GM11168 (cell line): ENCODE data around the gene ZNF181.

ENCODE experiments used
- in situ Hi-C: fragments of 300-500 bp; cut with MboI; formaldehyde crosslinking; loops from one replicate; pipeline ENCODE4 v1.12.0; 2022; ENCODE audit warnings: low sequenced_read_pairs; ENCODE audit not compliant: unreplicated experiment

ZNF181 gene

GRCh38 chr19:34744896-34745690, 11.1 kb downstream of the ZNF181 start:
- in situ Hi-C loops = no loop called here

GRCh38 chr19:34757441-34757840, 23.4 kb downstream of the ZNF181 start:
- in situ Hi-C loops = no loop called here

DNA sequence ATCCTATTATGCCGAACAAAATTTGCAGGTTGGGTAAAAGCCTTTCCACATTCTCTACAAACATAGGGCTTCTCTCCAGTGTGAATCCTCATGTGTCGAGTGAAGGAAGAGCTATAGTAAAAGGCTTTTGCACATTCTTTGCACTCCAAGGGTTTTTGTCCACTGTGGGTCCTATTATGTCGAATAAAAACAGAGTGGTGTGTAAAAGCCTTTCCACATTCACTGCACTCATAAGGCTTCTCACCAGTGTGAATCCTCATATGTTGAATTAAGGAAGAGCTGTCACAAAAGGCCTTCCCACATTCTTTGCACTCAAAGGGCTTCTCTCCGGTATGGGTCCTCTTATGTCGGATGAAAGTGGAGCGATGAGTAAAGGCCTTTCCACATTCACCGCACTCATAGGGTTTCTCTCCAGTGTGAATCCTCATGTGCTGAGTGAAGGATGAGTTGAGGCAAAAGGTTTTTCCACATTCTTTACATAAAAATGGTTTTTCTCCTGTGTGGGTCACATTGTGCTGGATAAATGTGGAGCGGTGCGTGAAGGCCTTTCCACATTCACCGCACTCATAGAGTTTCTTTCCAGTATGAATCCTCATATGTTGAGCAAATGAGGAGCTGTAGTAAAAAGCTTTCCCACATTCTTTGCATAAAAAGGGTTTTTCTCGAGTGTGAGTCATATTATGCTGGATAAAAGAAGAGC, 25.3 kb downstream of the ZNF181 start:
- in situ Hi-C loops = no loop called here

DNA sequence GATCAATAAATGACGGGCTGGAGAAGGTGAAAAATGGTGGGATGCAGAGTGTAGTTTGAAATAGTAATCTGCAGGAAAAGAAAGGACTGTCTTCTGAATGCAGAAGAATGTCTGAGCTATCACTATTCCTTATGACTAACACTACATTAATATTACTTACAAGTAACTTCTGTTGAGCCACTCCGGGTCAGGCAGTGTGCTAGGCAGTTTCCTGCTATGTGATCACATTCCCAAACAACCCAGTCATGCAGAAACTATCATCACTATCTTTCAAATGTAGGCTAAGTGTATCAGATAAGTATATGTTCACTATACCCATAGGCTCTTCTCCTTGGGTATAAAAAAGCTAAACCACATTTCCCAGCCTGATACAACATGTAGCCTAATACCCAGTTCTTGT, 32.3 kb downstream of the ZNF181 start:
- in situ Hi-C loops = no loop called here

GRCh38 chr19:34767951-34768350, 33.9 kb downstream of the ZNF181 start:
- in situ Hi-C loops = no loop called here

- in situ Hi-C loops = no loop called here
Observed at GRCh38 chr19:34772697-34773554, 38.9 kb downstream of the ZNF181 start, which contains the start of gene ZNF599. ZNF599 (minus strand) TSS chr19:34773215; CDS start chr19:34772841, 374 bp downstream.

- in situ Hi-C loops = no loop called here
Observed at GRCh38 chr19:34773555-34773864, 39.5 kb downstream of the ZNF181 start.

- in situ Hi-C loops = no loop called here
Observed at GRCh38 chr19:34774857-34775256, 40.8 kb downstream of the ZNF181 start.

DNA sequence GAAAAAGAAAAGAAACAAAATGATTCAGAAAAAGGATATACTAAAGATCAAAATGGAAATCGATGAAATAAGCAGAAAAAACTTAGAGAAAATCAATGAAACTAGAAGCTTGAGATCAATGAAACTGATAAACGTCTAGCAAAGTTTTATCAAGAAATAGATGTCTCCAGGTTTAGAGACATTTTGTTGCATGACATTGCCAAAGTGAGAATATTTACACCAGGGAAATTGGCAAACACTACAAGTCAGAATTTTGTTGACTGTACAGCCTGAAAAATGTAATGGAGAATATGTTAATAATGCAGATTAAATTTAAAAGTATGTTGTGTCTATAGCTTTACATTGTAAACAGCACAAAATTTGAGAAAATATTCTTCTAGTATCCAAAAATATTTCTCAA, 44.3 kb downstream of the ZNF181 start:
- in situ Hi-C loops = no loop called here

- in situ Hi-C loops = no loop called here
Observed at GRCh38 chr19:34779652-34780051, 45.6 kb downstream of the ZNF181 start.

DNA sequence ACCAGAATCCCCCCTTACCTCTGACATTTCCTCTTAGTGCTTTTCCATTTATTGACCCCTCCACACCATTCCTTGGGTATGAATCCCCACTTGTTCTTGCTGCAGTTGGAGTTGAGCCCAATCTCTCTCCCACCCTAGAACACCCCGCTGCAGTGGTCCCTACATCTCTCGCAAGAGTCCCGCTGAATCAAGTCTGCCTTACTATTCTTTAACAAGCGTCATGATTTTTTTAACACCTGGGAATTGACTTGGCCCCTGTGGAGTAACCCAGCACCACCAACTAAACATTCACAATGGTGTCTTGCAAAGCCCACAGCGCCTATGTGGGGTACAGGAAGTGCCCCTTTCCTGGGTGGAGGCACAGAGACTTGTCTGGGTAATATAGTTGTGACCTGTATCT, 52.2 kb downstream of the ZNF181 start:
- in situ Hi-C loops = no loop called here

- in situ Hi-C loops = no loop called here
Observed at GRCh38 chr19:34787059-34787824, 53.2 kb downstream of the ZNF181 start.

DNA sequence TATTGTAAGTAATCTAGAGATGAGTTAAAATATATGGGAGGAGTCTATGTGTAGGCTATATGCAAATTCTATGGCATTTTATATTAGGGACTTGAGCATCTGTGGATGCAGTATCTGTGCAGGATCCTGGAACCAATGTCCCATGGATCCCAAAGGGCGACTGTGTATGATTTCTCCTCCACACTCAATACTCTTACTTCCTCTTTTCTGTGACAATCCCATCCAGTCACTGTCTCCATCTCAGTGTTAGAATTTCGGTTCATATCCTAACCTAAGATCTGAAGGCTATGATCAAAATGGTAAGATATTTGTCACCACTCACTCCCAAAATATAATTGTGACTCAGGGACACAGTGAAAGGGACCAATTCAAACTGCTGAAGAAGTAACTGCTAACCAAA, 54.0 kb downstream of the ZNF181 start:
- in situ Hi-C loops = no loop called here

DNA sequence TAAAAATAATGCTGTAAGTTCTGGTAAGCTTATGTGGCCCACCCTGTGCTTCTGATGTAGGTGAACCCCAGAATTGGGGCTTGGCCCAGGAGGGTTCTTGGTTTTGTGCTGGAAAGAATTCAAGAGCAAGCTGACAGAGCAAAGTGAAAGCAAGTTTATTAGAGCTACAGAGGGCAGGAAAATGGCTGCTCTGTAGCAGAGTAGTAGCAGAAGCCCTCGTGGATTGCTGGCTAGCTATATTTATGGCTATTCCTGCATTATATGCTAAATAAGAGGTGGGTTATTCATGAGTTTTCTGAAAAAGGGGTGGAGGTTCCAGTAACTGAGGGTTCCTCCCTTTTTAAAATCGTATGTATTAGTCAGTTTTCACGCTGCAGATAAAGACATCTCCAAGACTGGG, 59.5 kb downstream of the ZNF181 start:
- in situ Hi-C loops = no loop called here

GRCh38 chr19:34794066-34794960, 60.3 kb downstream of the ZNF181 start:
- in situ Hi-C loops = no loop called here
